HG03139 (cell line): ENCODE data around the gene NDUFS2.
A peak's percentile ranks its signal among the peaks of the same experiment; 100 is the strongest.

Experiments
- ATAC-seq: cut with Tn5 transposase; IDR thresholded peaks from one replicate; pipeline ENCODE4 v1.9.1; 2021; ENCODE audit not compliant: unreplicated experiment

The NDUFS2 gene

GRCh38 chr1:161193561-161194235, 8.5 kb upstream of the NDUFS2 start:
- no peak for ATAC-seq

- ATAC-seq, result no peak
Observed at GRCh38 chr1:161195171-161195570, 7.0 kb upstream of the NDUFS2 start.

GRCh38 chr1:161196111-161196510, 6.1 kb upstream of the NDUFS2 start:
- no peak for ATAC-seq

- ATAC-seq, result no peak
Observed at GRCh38 chr1:161196521-161197451, 5.4 kb upstream of the NDUFS2 start.

- ATAC-seq, result no peak
Observed at GRCh38 chr1:161197560-161198193, 4.5 kb upstream of the NDUFS2 start.

- ATAC-seq, result no peak
Observed at GRCh38 chr1:161198194-161198896, 3.8 kb upstream of the NDUFS2 start.

GRCh38 chr1:161198897-161199431, 3.2 kb upstream of the NDUFS2 start, which contains the start of gene ADAMTS4:
TSS of gene ADAMTS4 (minus strand) at chr1:161199054. CDS start at chr1:161198627, 427 bp downstream.
- ATAC-seq, result no peak

- ATAC-seq, result no peak
Observed at GRCh38 chr1:161199506-161200139, 2.5 kb upstream of the NDUFS2 start.

- no peak for ATAC-seq
Observed at GRCh38 chr1:161200421-161200991, 1.7 kb upstream of the NDUFS2 start.

- ATAC-seq, result no peak
Observed at GRCh38 chr1:161200992-161201835, 953 bp upstream of the NDUFS2 start.

- no peak for ATAC-seq
Observed at GRCh38 chr1:161206411-161207140, 4.4 kb downstream of the NDUFS2 start.

GRCh38 chr1:161207173-161207572, 5.0 kb downstream of the NDUFS2 start:
- no peak for ATAC-seq

- no peak for ATAC-seq
Observed at GRCh38 chr1:161209790-161210409, 7.7 kb downstream of the NDUFS2 start.

- ATAC-seq, result no peak
Observed at GRCh38 chr1:161214369-161214768, 12.2 kb downstream of the NDUFS2 start.

- ATAC-seq, result no peak
Observed at GRCh38 chr1:161215076-161215475, 12.9 kb downstream of the NDUFS2 start, which contains the start of gene FCER1G. TSS of gene FCER1G (plus strand) at chr1:161215295. CDS start at chr1:161215322, 27 bp downstream.

GRCh38 chr1:161216945-161217712, 15.0 kb downstream of the NDUFS2 start:
- peak; percentile 80 for ATAC-seq

- ATAC-seq, result no peak
Observed at GRCh38 chr1:161217831-161218230, 15.7 kb downstream of the NDUFS2 start.
